Measurements from ENCODE around the gene IFNB1. TPM values are rescaled to one million over a fixed set of nuclear protein-coding genes. Genes with fewer than 3 reads are reported as not detected.

The IFNB1 gene
- total and polyA plus RNA-seq, 4 donors: not detected

GRCh38 chr9:21037278-21037677 is 40.5 kb downstream of the IFNB1 start:
- Histone ChIP-seq H3K27me3 (ENCODE audit: control insufficient read depth in 4 of 4, insufficient read depth in 4 of 4, low read length in 3 of 4) (no peaks in the 10 kb centered on the region), H3K27ac (ENCODE audit: low read depth in 1 of 2, low read length in 2 of 2) (no peak overlapping the region), H3K9ac (ENCODE audit: low read depth in 1 of 2, low read length in 2 of 2) (no peak overlapping the region), H3K4me1 (ENCODE audit: control insufficient read depth in 4 of 4, insufficient read depth in 4 of 4, low read length in 3 of 4) (no peaks in the 10 kb centered on the region), H3K4me3 (ENCODE audit: low read depth in 1 of 3, low read length in 3 of 3) (no peak overlapping the region), H3K36me3 (ENCODE audit: control insufficient read depth in 4 of 4, insufficient read depth in 3 of 4, low read depth in 1 of 4, low read length in 3 of 4) (no peaks in the 10 kb centered on the region), H3K9me3 (ENCODE audit: control insufficient read depth in 4 of 4, low read length in 3 of 4) (no peaks in the 10 kb centered on the region)
- no peak for TF ChIP-seq HNF4G (IDR thresholded peaks at IDR 0.05)
- TF ChIP-seq MAX (IDR thresholded peaks at IDR 0.05): no peak
- no peak for TF ChIP-seq GABPA (IDR thresholded peaks at IDR 0.05 in 1 of 2, conservative IDR thresholded peaks at IDR 0.05 in 1 of 2)
- no peak for TF ChIP-seq FOXA2 (IDR thresholded peaks at IDR 0.05)
- TF ChIP-seq, protein P1, sequence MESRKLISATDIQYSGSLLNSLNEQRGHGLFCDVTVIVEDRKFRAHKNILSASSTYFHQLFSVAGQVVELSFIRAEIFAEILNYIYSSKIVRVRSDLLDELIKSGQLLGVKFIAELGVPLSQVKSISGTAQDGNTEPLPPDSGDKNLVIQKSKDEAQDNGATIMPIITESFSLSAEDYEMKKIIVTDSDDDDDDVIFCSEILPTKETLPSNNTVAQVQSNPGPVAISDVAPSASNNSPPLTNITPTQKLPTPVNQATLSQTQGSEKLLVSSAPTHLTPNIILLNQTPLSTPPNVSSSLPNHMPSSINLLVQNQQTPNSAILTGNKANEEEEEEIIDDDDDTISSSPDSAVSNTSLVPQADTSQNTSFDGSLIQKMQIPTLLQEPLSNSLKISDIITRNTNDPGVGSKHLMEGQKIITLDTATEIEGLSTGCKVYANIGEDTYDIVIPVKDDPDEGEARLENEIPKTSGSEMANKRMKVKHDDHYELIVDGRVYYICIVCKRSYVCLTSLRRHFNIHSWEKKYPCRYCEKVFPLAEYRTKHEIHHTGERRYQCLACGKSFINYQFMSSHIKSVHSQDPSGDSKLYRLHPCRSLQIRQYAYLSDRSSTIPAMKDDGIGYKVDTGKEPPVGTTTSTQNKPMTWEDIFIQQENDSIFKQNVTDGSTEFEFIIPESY (IDR thresholded peaks at IDR 0.05): no peak
- 91% methylated on average over 2 of the region's 2 CpGs for WGBS
- DNase-seq (ENCODE audit: low spot score): no peak

DNA sequence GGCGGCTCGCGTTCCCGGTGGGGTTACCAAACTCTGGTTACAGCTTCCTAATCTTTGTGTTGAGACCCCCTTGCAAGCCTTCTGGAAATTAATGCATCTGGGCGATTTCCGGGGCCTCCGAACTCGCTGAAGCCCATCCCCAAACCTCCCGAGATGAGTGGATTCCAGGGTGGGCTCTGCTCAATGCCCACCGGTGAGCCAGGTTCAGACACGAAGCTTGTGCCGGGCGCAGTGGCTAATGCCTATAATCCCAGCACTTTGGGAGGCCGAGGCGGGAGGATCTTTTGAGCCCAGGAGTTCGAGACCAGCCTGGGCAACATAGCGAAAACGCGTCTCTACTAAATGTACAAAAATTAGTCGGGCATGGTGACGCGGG is 45.9 kb downstream of the IFNB1 start:
- H3K9me3 ChIP-seq (ENCODE audit: control insufficient read depth in 4 of 4, low read length in 3 of 4): no peaks in the 10 kb centered on the region
- no peak overlapping the region for H3K9ac ChIP-seq (ENCODE audit: low read depth in 1 of 2, low read length in 2 of 2)
- TF ChIP-seq GABPA (IDR thresholded peaks at IDR 0.05 in 1 of 2, conservative IDR thresholded peaks at IDR 0.05 in 1 of 2) (no peak), FOXA2 (IDR thresholded peaks at IDR 0.05) (no peak), YY1 (IDR thresholded peaks at IDR 0.05) (no peak), HNF4A (conservative IDR thresholded peaks at IDR 0.05) (no peak), FOXA1 (IDR thresholded peaks at IDR 0.05) (no peak), EGR1 (IDR thresholded peaks at IDR 0.05; ENCODE audit: low read depth in 2 of 2) (no peak)
- H3K4me3 ChIP-seq (ENCODE audit: low read depth in 1 of 3, low read length in 3 of 3): peak overlapping the region in 2 of 3 donors; percentile 20 to 56
- peak overlapping the region in 1 of 2 donors; percentile 55 for H3K27ac ChIP-seq (ENCODE audit: low read depth in 1 of 2, low read length in 2 of 2)
- H3K27me3 ChIP-seq (ENCODE audit: control insufficient read depth in 4 of 4, insufficient read depth in 4 of 4, low read length in 3 of 4): no peaks in the 10 kb centered on the region
- peaks cover 0 to 1% (median 0%) of the 10 kb centered on the region in 4 donors for H3K36me3 ChIP-seq (ENCODE audit: control insufficient read depth in 4 of 4, insufficient read depth in 3 of 4, low read depth in 1 of 4, low read length in 3 of 4)
- peaks cover 0 to 4% (median 2%) of the 10 kb centered on the region in 4 donors for H3K4me1 ChIP-seq (ENCODE audit: control insufficient read depth in 4 of 4, insufficient read depth in 4 of 4, low read length in 3 of 4)
- no peak for DNase-seq (ENCODE audit: low spot score)
- WGBS: 72% methylated on average over 22 of the region's 22 CpGs

DNA sequence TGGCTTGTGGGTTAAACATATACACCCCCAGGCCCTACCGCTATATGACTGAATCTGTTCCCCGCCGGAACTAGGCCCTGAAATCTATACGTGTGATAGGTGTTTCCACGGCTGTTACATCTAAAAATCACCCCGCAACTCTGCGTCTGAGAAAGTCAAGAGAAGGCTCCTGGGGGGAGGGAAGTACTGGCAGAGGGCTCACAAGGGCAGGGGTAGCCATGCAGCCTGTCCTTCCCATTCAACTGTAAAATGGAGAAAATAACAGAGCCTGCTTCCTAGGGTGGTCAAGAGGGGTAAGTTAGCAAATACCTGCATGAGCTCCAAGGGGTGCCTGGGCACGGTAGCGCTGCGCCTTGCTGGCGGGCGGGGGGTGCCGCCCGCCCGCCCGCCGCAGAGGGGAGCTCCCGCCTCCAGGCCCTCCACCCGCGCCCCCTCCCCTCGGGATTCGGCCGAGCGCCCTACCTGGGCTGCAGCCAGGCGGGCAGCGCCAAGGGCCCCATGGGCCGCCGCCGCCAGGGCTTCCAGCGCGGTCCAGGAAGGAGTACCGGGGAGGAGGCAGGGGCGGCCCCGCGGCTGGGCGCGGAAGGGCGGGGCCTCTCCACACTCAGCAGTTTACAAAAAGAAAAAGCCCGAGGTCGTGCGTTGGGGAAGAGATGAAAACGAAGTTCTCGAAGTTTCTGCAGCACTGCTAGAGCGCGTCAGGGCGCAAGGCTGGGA is 46.5 kb downstream of the IFNB1 start, which contains the start of gene HACD4:
HACD4 (minus strand) TSS at position 550 of the 717 bp plus-strand sequence; CDS start at position 500, 50 bp downstream.
- H3K9me3 ChIP-seq (ENCODE audit: control insufficient read depth in 4 of 4, low read length in 3 of 4): no peaks in the 10 kb centered on the region
- peak within 1 kb of the TSS; percentile 55 to 67 for H3K27ac ChIP-seq (ENCODE audit: low read depth in 1 of 2, low read length in 2 of 2)
- peak; percentile 43 for DNase-seq (ENCODE audit: low spot score)
- TF ChIP-seq RXRA (IDR thresholded peaks at IDR 0.05) (no peak), FOXA2 (IDR thresholded peaks at IDR 0.05) (no peak), HNF4G (IDR thresholded peaks at IDR 0.05) (no peak), SP1 (IDR thresholded peaks at IDR 0.05) (no peak)
- no peaks in the 10 kb centered on the region for H3K27me3 ChIP-seq (ENCODE audit: control insufficient read depth in 4 of 4, insufficient read depth in 4 of 4, low read length in 3 of 4)
- peaks cover 0 to 1% (median 0%) of the 10 kb centered on the region in 4 donors for H3K36me3 ChIP-seq (ENCODE audit: control insufficient read depth in 4 of 4, insufficient read depth in 3 of 4, low read depth in 1 of 4, low read length in 3 of 4)
- H3K9ac ChIP-seq (ENCODE audit: low read depth in 1 of 2, low read length in 2 of 2): peak within 1 kb of the TSS in 1 of 2 donors; percentile 30
- 10% methylated on average over 46 of the region's 46 CpGs for WGBS
- peak within 1 kb of the TSS; percentile 20 to 56 (median 47) for H3K4me3 ChIP-seq (ENCODE audit: low read depth in 1 of 3, low read length in 3 of 3)
- H3K4me1 ChIP-seq (ENCODE audit: control insufficient read depth in 4 of 4, insufficient read depth in 4 of 4, low read length in 3 of 4): peaks cover 0 to 4% (median 2%) of the 10 kb centered on the region in 4 donors

All from liver (tissue), 9 donors.